Amygdala (tissue), 56 donors: ENCODE results near the gene PCDHGB3.
"Not testable (repeated sequence)": the region's sequence is repeated elsewhere in the genome, so short reads cannot be mapped to it uniquely, and the experiment has no call there.

Experiments
- DNase-seq, 56 donors: peaks; one replicate each; lab custom pipeline; 2025; lab: John Stamatoyannopoulos, UW

The PCDHGB3 gene

DNA sequence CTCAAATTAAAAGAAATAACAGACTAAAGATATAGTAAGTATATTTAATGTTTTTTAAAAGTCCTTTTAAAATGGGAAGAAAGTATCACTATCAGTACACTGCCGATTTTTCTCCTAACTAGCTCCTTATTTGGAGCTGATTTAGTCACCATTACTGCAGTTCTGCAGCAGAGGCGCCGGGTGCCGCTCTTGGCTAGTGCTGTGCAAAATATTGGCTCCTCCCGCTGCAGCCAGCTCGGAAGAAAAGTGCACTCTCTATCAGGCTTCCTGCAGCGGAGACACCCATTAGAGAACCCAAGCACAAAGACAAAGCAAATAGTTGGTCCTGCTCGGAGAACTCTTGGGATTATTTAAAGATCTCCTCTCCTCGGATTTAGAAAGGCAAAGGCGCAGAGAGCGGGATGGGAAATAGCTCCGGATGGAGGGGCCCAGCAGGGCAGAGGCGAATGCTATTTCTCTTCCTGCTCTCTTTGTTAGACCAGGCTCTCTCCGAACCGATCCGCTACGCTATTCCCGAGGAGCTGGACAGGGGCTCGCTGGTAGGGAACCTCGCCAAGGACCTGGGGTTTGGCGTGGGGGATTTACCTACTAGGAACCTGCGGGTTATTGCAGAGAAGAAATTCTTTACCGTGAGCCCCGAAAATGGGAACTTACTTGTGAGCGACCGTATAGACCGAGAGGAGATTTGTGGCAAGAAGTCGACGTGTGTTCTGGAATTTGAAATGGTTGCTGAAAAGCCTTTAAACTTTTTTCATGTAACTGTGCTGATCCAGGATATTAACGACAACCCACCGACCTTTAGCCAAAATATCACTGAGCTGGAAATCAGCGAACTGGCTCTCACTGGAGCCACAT, at the start of gene PCDHGB3:
TSS of gene PCDHGB3 (plus strand) at position 249 of the 855 bp plus-strand sequence. CDS start at position 402, 153 bp downstream.
- DNase-seq: peak in 2 of 56 donors; percentile 2 to 3

DNA sequence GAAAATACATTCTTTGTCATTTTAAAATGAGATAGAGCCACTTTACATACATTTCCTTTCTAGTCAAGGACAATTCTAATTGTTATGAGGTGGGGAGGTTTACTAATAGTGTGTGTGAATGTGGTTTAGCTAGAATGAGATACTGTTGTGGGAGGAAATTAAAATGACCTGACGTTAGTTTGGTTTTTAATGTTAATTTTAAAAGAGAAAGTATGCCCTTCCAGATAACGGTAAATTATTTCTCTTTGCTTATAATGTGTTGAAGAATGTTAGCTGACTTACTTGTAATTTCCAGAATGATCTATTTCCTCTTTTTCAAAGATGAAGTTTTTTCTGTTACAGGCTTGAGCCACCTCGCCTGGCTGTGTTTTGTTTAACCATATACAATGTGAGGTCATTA, 47.8 kb upstream of the PCDHGB3 start:
- no peak for DNase-seq

GRCh38 chr5:141326088-141326854, 43.8 kb upstream of the PCDHGB3 start:
- peak in 49 of 56 donors; percentile 4 to 78 (median 37) for DNase-seq

DNA sequence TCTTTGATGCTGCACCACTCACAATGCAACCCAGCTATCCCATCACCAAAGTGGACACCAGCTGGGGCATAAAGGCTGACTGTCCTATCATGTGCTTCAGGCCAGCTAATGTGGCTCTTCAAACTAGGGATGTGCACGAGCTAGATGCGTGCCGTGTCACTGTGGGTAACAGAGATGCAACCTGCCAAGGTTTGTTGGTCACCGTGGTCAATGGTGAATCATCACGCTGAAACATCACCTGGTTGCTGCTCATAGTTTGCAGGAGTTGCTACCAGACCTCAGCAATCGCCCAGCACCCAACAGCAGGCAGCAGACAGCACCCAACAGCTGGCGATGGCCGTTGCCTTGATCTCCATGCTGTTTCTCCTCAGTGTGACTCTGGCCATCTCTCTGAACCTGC, 41.8 kb upstream of the PCDHGB3 start:
- no peak for DNase-seq

GRCh38 chr5:141330299-141331080, 39.6 kb upstream of the PCDHGB3 start, which contains the start of gene PCDHGA1:
Gene PCDHGA1 (plus strand): TSS chr5:141330514.
- no peak for DNase-seq

DNA sequence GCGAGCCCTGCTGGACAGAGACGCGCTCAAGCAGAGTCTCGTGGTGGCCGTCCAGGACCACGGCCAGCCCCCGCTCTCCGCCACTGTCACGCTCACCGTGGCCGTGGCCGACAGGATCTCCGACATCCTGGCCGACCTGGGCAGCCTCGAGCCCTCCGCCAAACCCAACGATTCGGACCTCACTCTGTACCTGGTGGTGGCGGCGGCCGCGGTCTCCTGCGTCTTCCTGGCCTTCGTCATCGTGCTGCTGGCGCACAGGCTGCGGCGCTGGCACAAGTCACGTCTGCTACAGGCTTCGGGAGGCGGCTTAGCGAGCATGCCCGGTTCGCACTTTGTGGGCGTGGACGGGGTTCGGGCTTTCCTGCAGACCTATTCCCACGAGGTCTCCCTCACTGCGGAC, 37.5 kb upstream of the PCDHGB3 start:
- DNase-seq: not testable (repeated sequence)

- no peak for DNase-seq
These were observed 31.3 kb upstream of the PCDHGB3 start, which contains the start of gene PCDHGA2 for GRCh38 chr5:141338538-141339306. Gene PCDHGA2 (plus strand): TSS chr5:141338760.

- not testable (repeated sequence) for DNase-seq
These were observed 29.2 kb upstream of the PCDHGB3 start for GRCh38 chr5:141340781-141341354.

DNA sequence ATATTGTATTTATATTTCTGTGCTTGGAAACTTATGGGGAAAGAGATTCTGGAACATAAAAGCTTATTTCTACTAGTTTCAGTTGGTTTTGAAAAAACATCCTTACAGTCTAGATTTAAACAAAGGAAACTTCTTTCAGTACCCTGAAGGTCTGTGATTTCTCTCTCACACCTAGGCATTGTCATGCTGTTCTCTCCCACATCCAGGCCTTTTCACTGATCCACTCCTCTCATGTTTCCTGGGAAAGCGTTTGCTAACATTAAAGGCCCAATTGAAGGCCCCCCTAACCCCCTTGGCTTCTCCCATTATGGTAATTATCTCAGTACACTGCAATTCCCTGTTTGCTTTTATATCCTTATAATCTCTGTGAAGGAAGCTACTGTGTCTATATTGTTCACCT, 27.3 kb upstream of the PCDHGB3 start:
- no peak for DNase-seq

DNA sequence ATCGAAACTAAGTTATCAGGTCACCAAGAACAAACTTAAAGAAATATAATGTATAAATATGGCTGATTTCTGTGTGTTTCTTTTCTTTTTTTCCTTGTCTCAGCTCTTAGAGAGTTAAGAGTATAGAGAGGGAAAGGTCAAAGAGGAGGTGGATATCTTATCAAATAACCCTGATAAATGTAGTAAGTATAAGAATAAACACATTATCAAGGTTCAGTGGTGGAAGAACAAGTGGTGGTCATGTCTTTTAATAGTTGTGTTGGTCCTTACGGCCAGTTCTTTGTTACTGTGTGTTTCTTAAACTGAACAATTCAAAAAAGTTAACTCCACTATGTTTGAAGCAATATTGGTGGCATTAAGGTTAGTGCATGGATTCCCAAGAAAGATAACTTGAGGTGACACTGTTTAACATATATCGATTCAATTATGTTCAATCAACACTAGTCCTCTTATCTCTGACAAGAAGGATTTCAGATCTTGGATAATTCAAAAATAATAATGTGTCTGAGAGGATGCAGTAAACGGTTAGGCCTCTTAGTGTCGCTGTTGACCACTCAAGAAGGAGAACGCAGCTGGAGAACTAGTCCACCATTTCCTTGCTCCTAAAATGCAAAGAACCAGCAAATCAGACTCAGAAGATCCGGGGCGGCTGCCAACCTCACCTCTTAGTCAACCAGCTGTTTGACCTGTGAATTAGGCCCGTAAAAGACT, 26.6 kb upstream of the PCDHGB3 start, which contains the start of gene PCDHGA3:
TSS of gene PCDHGA3 (plus strand) at position 588 of the 711 bp plus-strand sequence. CDS start 205 bp downstream, outside the sequence.
- no peak for DNase-seq

- no peak for DNase-seq
These were observed 26.0 kb upstream of the PCDHGB3 start for GRCh38 chr5:141343953-141344463.

- DNase-seq: no peak
These were observed 24.7 kb upstream of the PCDHGB3 start for GRCh38 chr5:141345327-141345726.

- not testable (repeated sequence) for DNase-seq
These were observed 24.0 kb upstream of the PCDHGB3 start for GRCh38 chr5:141346017-141346416.

DNA sequence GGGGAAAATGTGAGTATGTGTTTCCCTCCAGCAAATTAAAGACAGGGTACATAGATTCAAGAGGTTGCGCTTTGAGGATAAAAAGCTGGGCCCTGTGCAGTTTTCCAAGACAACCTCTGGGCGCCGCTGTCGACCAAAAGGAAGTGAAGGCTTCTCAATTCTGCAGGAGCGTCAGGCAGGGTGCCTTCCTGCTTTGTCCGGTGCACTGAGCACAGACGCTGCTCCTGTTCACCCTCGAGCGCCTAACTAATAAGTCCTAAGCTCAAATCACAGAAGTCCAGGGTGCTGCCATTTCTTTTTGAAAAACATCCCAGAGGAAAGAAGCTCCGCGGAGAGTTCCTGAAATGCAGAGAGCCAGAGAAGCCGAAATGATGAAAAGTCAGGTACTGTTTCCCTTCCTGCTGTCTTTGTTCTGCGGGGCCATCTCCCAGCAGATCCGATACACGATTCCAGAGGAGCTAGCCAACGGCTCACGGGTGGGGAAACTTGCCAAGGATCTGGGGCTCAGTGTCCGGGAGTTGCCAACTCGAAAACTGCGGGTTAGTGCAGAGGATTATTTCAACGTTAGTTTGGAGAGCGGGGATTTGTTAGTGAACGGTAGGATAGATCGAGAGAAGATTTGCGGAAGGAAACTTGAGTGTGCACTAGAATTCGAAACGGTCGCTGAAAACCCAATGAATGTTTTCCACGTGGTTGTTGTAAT, 20.0 kb upstream of the PCDHGB3 start, which contains the start of gene PCDHGB1:
TSS of gene PCDHGB1 (plus strand) at position 183 of the 703 bp plus-strand sequence. CDS start at position 345, 162 bp downstream.
- peak in 4 of 56 donors; percentile 2 to 17 (median 12) for DNase-seq

DNA sequence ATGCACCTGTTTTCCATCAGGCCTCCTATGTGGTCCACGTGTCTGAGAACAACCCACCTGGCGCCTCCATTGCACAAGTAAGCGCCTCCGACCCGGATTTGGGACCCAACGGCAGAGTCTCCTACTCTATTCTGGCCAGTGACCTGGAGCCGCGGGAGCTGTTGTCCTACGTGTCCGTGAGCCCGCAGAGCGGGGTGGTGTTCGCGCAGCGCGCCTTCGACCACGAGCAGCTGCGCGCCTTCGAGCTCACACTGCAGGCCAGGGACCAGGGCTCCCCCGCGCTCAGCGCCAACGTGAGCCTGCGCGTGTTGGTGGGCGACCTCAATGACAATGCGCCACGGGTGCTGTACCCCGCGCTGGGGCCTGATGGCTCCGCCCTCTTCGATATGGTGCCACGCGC, 18.5 kb upstream of the PCDHGB3 start:
- DNase-seq: no peak

GRCh38 chr5:141354900-141355469, 15.1 kb upstream of the PCDHGB3 start, which contains the start of gene PCDHGA4:
Gene PCDHGA4 (plus strand): TSS chr5:141355021. CDS start chr5:141355108, 87 bp downstream.
- DNase-seq: no peak

- DNase-seq: no peak
These were observed 14.4 kb upstream of the PCDHGB3 start for GRCh38 chr5:141355641-141356040.
